ENCODE measurements around the gene USP16. TPM values are rescaled to one million over a fixed set of nuclear protein-coding genes. Genes with fewer than 3 reads are reported as not detected.

The USP16 gene
- total RNA-seq, 1 donor from 2014 or later = 7.2 TPM

GRCh38 chr21:28991861-28992525 lies 32.5 kb upstream of the USP16 start:
- H3K36me3 ChIP-seq = no peaks in the 10 kb centered on the region
- H3K27ac ChIP-seq = peak overlapping the region; percentile 86 to 90
- intact Hi-C loops (cut with DNase I) = loop anchor here (2.0 to 10.0 kb wide), 3 partner anchors 33 to 173 kb away; partner anchors contain the start of genes CCT8 and USP16
- H3K4me3 ChIP-seq = peak overlapping the region; percentile 74 to 98
- DNase-seq (ENCODE audit: low spot score in 2 of 2) = no peak
- TF ChIP-seq CTCF (IDR thresholded peaks at IDR 0.05) = no peak
- H3K27me3 ChIP-seq = no peaks in the 10 kb centered on the region
- no peaks in the 10 kb centered on the region for H3K9me3 ChIP-seq
- peaks cover 5 to 11% of the 10 kb centered on the region in 2 donors for H3K4me1 ChIP-seq

- peaks cover 5 to 11% of the 10 kb centered on the region in 2 donors for H3K4me1 ChIP-seq
- peak within 1 kb of the TSS; percentile 86 to 90 for H3K27ac ChIP-seq
- peak; percentile 97 to 99 for DNase-seq (ENCODE audit: low spot score in 2 of 2)
- H3K4me3 ChIP-seq = peak within 1 kb of the TSS; percentile 74 to 98
- H3K27me3 ChIP-seq = no peaks in the 10 kb centered on the region
- intact Hi-C loops (cut with DNase I) = loop anchor here (1.0 to 10.0 kb wide), 4 partner anchors 10 to 172 kb away; partner anchors contain the start of genes CCT8 and USP16
- H3K36me3 ChIP-seq = no peaks in the 10 kb centered on the region
- no peak for TF ChIP-seq CTCF (IDR thresholded peaks at IDR 0.05)
- no peaks in the 10 kb centered on the region for H3K9me3 ChIP-seq
These were observed 31.8 kb upstream of the USP16 start, which contains the start of gene LTN1 for GRCh38 chr21:28992526-28993292. Gene LTN1 (minus strand): TSS chr21:28992877. CDS start chr21:28992805, 72 bp downstream.

- Histone ChIP-seq H3K4me1 (peaks cover 5 to 11% of the 10 kb centered on the region in 2 donors), H3K27ac (peak overlapping the region; percentile 86 to 90), H3K36me3 (no peaks in the 10 kb centered on the region), H3K27me3 (no peaks in the 10 kb centered on the region), H3K4me3 (peak overlapping the region; percentile 74 to 98), H3K9me3 (no peaks in the 10 kb centered on the region)
- intact Hi-C loops (cut with DNase I) = loop anchor here (1.0 to 10.0 kb wide), 4 partner anchors 9 to 172 kb away; partner anchors contain the start of genes CCT8 and USP16
- TF ChIP-seq CTCF (IDR thresholded peaks at IDR 0.05) = no peak
- DNase-seq (ENCODE audit: low spot score in 2 of 2) = no peak
These were observed 31.2 kb upstream of the USP16 start for GRCh38 chr21:28993293-28993629.

GRCh38 chr21:29002442-29003144 lies 21.9 kb upstream of the USP16 start:
- no peak for TF ChIP-seq CTCF (IDR thresholded peaks at IDR 0.05)
- H3K9me3 ChIP-seq = no peaks in the 10 kb centered on the region
- intact Hi-C loops (cut with DNase I) = loop anchor here (1.0 to 10.0 kb wide), 3 partner anchors 9 to 292 kb away; partner anchors contain the start of genes BACH1 and USP16
- no peaks in the 10 kb centered on the region for H3K27me3 ChIP-seq
- H3K4me1 ChIP-seq = peaks cover 0 to 6% of the 10 kb centered on the region in 2 donors
- peak overlapping the region; percentile 94 to 97 for H3K27ac ChIP-seq
- peaks cover 0 to 9% of the 10 kb centered on the region in 2 donors for H3K36me3 ChIP-seq
- DNase-seq (ENCODE audit: low spot score in 2 of 2) = peak; percentile 85 to 97
- peak overlapping the region; percentile 65 to 77 for H3K4me3 ChIP-seq

- H3K9me3 ChIP-seq = no peaks in the 10 kb centered on the region
- intact Hi-C loops (cut with DNase I) = loop anchor here (10.0 kb wide), 1 partner anchor 289 kb away; the partner anchor contains the start of gene BACH1
- no peak for TF ChIP-seq CTCF (IDR thresholded peaks at IDR 0.05)
- H3K27ac ChIP-seq = no peak overlapping the region
- H3K36me3 ChIP-seq = peaks cover 5 to 12% of the 10 kb centered on the region in 2 donors
- peaks cover 0 to 6% of the 10 kb centered on the region in 2 donors for H3K4me1 ChIP-seq
- no peak for DNase-seq (ENCODE audit: low spot score in 2 of 2)
- no peaks in the 10 kb centered on the region for H3K27me3 ChIP-seq
- H3K4me3 ChIP-seq = no peak overlapping the region
These were observed 18.8 kb upstream of the USP16 start for GRCh38 chr21:29005696-29006095.
